Measurements from ENCODE around the gene TRPM2. TPM values are rescaled to one million over a fixed set of nuclear protein-coding genes. Genes with fewer than 3 reads are reported as not detected.

The TRPM2 gene
- under 0.01 TPM in 1 of 2 replicates, not detected in the other for total RNA-seq

DNA sequence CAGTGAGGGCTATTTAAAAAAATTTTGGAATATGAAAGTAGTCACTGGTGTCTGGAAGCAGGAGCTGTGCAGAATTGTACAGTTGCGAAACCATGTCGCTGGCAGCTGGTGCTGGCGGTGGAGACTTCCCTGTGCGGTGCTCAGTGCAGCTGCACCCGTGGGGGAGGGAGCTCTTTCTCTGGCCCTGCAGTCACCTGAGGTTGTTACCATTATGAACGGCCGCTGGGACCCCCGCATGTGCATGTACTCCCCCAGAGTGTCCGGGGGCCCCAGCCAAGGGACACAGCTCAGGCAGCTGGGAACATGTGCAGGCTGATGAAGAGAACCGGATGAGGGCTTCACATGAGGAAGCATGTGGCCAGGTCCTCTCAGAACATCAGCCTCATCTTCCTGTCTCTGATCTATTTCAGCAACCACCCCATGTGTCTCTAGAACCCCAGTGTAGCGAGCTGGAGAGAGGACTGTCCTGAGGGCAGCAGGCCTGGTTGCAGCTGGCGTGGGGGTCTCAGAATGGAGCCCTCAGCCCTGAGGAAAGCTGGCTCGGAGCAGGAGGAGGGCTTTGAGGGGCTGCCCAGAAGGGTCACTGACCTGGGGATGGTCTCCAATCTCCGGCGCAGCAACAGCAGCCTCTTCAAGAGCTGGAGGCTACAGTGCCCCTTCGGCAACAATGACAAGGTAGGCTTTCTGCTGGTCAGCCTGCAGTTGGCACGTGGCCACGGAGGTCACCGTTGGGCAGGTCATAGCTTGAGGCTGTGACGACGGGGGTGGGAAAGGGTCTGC lies at the start of gene TRPM2:
TRPM2 (plus strand) TSS at position 431 of the 780 bp plus-strand sequence; CDS start at position 511, 80 bp downstream.

DNA sequence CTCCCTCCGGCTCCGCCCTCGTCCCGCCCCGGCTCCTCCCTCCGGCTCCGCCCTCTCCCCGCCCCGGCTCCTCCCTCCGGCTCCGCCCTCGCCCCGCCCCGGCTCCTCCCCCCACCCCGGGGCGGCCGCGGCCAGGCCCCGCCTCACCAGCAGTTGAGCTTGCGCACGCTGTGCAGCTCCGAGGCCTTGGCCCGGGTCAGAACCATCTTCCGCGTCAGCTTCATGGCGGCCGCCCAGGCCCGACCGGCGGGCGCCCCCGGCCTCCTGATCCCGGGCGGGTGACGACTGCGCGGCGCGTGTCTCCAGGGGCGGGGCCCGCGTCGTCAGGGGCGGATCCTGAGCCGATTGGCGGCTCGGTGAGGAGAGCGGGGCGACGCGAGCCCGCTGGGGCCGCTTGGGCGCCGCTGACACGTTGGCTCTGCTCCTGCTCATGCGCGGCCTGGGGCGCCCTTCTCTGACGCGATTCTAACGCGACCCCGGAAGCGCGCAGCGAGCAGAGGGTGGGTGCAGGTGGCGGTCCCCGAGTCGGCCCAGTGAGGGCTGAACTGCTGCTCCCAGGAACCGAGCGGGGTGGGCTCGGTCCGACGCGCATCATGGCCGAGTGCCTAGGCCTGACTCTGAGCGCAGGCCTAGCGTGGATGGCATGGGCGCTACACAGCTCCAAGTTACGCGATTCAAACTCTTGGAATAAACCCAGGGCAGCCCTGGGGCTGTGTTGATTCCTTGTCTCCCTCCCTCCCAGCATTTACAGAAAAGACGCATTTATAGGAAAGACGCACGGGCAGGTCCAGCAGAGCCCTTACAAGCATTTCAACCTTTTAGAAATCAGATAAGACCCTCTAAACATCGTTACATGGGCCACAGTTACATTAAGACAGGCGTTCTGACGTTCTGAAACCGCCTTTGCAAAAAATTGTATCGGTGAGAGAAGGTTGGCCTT lies 14.2 kb upstream of the TRPM2 start, which contains the start of gene CFAP410:
CFAP410 (minus strand) TSS at position 420 of the 940 bp plus-strand sequence; CDS start at position 224, 196 bp downstream.

DNA sequence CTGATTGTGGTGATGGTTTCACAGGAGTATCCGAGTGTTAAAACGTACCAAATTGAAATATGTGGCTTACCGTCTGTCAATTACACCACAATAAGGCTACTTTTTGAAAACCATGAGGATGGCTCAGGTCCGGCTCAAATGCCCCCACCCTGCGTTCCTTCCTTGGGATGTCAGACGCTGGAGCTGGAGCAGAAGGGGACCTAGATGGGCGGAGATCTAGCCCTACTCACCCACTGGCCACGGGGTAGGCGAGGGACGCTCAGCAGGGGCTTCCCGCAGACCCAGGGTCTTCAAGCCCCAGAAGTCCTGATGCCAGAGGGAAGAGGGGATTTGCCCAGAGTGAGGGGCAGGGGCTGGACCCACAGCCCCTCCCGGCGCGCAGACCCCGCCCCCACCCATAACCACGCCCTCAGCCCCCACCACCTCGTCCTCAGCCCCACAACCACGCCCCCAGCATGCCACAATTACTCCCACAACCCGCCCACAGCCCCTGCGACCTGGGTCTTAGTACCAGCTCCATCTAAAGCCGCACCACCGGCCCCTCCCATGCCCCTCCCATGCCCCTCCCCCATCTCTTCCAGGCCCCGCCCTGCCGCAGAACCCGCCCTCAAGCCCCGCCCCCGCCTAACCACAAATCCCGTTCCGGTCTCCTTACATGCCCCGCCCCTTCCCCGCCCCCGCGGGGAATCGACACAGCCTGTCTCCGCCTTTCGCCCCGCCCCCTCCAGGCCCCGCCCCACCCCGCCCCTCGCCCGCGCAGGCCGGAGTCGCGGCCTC lies 101.5 kb downstream of the TRPM2 start, which contains the start of gene LRRC3:
LRRC3 (plus strand) TSS at position 764 of the 777 bp plus-strand sequence. CDS start 1,135 bp downstream, outside the sequence.

Other genes with a start within 250 kb of the TRPM2 start
- gene PWP2, start 246.2 kb upstream of the TRPM2 start, total RNA-seq: 7.4 and 35.6 TPM in 2 replicates
- gene GATD3, start 219.9 kb upstream of the TRPM2 start, total RNA-seq: 18.9 and 24.0 TPM in 2 replicates
- 0.11 and 0.50 TPM in 2 replicates for gene ICOSLG, start 112.7 kb upstream of the TRPM2 start, total RNA-seq
- gene DNMT3L, start 91.7 kb upstream of the TRPM2 start, total RNA-seq: not detected in 2 replicates
- gene AIRE, start 67.7 kb upstream of the TRPM2 start, total RNA-seq: under 0.01 TPM in 1 of 2 replicates, not detected in the other
- 232 and 303 TPM in 2 replicates for gene PFKL, start 53.6 kb upstream of the TRPM2 start, total RNA-seq
- gene CFAP410, start 14.2 kb upstream of the TRPM2 start, total RNA-seq: 10.8 and 13.1 TPM in 2 replicates
- gene LRRC3, start 101.9 kb downstream of the TRPM2 start, total RNA-seq: 0.33 and 0.37 TPM in 2 replicates
- gene KRTAP10-1, start 186.6 kb downstream of the TRPM2 start, total RNA-seq: not detected in 2 replicates
- not detected in 2 replicates for gene KRTAP10-2, start 197.9 kb downstream of the TRPM2 start, total RNA-seq
- gene KRTAP10-3, start 205.2 kb downstream of the TRPM2 start, total RNA-seq: not detected in 2 replicates
- gene KRTAP10-4, start 220.1 kb downstream of the TRPM2 start, total RNA-seq: not detected in 2 replicates
- gene KRTAP10-5, start 227.0 kb downstream of the TRPM2 start, total RNA-seq: not detected in 2 replicates
- not detected in 2 replicates for gene KRTAP10-6, start 238.9 kb downstream of the TRPM2 start, total RNA-seq
- gene KRTAP10-7, start 247.0 kb downstream of the TRPM2 start, total RNA-seq: not detected in 2 replicates

All from uterine smooth muscle cell (primary cell).